Measurements from ENCODE around the gene DBNDD1.

Gene DBNDD1

GRCh38 chr16:89966756-89967155, 52.5 kb downstream of the DBNDD1 start:
- in situ Hi-C loops (cut with HindIII; ENCODE audit: low sequenced_read_pairs), result no loop called here

GRCh38 chr16:89965447-89966225, 53.6 kb downstream of the DBNDD1 start:
- in situ Hi-C loops (cut with HindIII; ENCODE audit: low sequenced_read_pairs), result no loop called here

- in situ Hi-C loops (cut with HindIII; ENCODE audit: low sequenced_read_pairs), result no loop called here
Observed at GRCh38 chr16:89964201-89964600, 55.1 kb downstream of the DBNDD1 start.

GRCh38 chr16:89962754-89963498, 56.3 kb downstream of the DBNDD1 start:
- in situ Hi-C loops (cut with HindIII; ENCODE audit: low sequenced_read_pairs), result no loop called here

- in situ Hi-C loops (cut with HindIII; ENCODE audit: low sequenced_read_pairs), result no loop called here
Observed at GRCh38 chr16:89961920-89962319, 57.3 kb downstream of the DBNDD1 start.

GRCh38 chr16:89960966-89961365, 58.3 kb downstream of the DBNDD1 start:
- in situ Hi-C loops (cut with HindIII; ENCODE audit: low sequenced_read_pairs), result no loop called here

- in situ Hi-C loops (cut with HindIII; ENCODE audit: low sequenced_read_pairs), result no loop called here
Observed at GRCh38 chr16:89958596-89958995, 60.7 kb downstream of the DBNDD1 start.

- in situ Hi-C loops (cut with HindIII; ENCODE audit: low sequenced_read_pairs), result no loop called here
Observed at GRCh38 chr16:89958068-89958467, 61.2 kb downstream of the DBNDD1 start.

GRCh38 chr16:89957216-89957785, 62.0 kb downstream of the DBNDD1 start:
- in situ Hi-C loops (cut with HindIII; ENCODE audit: low sequenced_read_pairs), result no loop called here

GRCh38 chr16:89956505-89957215, 62.6 kb downstream of the DBNDD1 start:
- in situ Hi-C loops (cut with HindIII; ENCODE audit: low sequenced_read_pairs), result no loop called here

GRCh38 chr16:89955001-89955685, 64.1 kb downstream of the DBNDD1 start:
- in situ Hi-C loops (cut with HindIII; ENCODE audit: low sequenced_read_pairs), result no loop called here

Measured in endothelial cell of hepatic sinusoid (primary cell).